ENCODE data around the gene MBD3. TPM values are rescaled to one million over a fixed set of nuclear protein-coding genes. Genes with fewer than 3 reads are reported as not detected.

Gene MBD3
- total and polyA plus RNA-seq, 3 donors from 2014 or later: 78.3 to 153 (median 146) TPM

DNA sequence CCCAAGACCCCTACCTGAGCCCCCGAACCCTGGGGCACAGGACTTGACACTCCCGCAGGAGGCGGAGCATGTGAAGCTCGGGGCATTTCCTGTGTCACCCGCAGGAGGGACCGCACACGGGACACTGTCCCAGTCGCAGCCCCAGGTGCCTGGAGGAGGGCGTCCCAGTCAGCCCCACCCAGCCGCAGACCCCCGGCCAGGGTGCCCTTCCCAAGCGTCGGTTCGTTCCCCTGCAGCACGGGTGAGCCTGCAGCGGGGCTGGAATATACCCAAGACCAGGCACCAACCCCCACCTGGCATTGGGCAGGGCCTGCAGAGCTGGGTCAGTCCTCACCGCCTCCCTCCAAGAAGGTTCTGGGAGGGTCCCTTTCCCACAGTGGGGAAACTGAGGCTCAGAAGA lies 38.1 kb upstream of the MBD3 start:
- intact Hi-C loops (cut with DNase I; ENCODE audit: low total_unique reads): no loop called here
- 96 to 98% methylated on average over 11 to 13 of the region's 17 CpGs for WGBS, 2 donors
- Histone ChIP-seq H3K36me3 (ENCODE audit: low read depth, missing control alignments) (no peaks in the 10 kb centered on the region), H3K4me1 (no peaks in the 10 kb centered on the region), H3K27me3 (no peaks in the 10 kb centered on the region), H3K9me3 (no peaks in the 10 kb centered on the region), H3K4me3 (no peak overlapping the region), H3K27ac (no peak overlapping the region)
- DNase-seq: no peak
- no peak for TF ChIP-seq POLR2A (IDR thresholded peaks at IDR 0.05)
- TF ChIP-seq, protein P1, sequence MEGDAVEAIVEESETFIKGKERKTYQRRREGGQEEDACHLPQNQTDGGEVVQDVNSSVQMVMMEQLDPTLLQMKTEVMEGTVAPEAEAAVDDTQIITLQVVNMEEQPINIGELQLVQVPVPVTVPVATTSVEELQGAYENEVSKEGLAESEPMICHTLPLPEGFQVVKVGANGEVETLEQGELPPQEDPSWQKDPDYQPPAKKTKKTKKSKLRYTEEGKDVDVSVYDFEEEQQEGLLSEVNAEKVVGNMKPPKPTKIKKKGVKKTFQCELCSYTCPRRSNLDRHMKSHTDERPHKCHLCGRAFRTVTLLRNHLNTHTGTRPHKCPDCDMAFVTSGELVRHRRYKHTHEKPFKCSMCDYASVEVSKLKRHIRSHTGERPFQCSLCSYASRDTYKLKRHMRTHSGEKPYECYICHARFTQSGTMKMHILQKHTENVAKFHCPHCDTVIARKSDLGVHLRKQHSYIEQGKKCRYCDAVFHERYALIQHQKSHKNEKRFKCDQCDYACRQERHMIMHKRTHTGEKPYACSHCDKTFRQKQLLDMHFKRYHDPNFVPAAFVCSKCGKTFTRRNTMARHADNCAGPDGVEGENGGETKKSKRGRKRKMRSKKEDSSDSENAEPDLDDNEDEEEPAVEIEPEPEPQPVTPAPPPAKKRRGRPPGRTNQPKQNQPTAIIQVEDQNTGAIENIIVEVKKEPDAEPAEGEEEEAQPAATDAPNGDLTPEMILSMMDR (IDR thresholded peaks at IDR 0.05): no peak

- no peak for TF ChIP-seq POLR2A (IDR thresholded peaks at IDR 0.05)
- TF ChIP-seq, protein P1 (IDR thresholded peaks at IDR 0.05): no peak
- no peak for DNase-seq
- Histone ChIP-seq H3K27ac (no peak overlapping the region), H3K36me3 (ENCODE audit: low read depth, missing control alignments) (no peaks in the 10 kb centered on the region), H3K4me1 (no peaks in the 10 kb centered on the region), H3K27me3 (no peaks in the 10 kb centered on the region), H3K9me3 (no peaks in the 10 kb centered on the region), H3K4me3 (no peak overlapping the region)
- intact Hi-C loops (cut with DNase I; ENCODE audit: low total_unique reads): no loop called here
- 93 to 100% methylated on average over 4 to 20 of the region's 20 CpGs for WGBS, 2 donors
These were observed 37.3 kb upstream of the MBD3 start for GRCh38 chr19:1630012-1630411.

DNA sequence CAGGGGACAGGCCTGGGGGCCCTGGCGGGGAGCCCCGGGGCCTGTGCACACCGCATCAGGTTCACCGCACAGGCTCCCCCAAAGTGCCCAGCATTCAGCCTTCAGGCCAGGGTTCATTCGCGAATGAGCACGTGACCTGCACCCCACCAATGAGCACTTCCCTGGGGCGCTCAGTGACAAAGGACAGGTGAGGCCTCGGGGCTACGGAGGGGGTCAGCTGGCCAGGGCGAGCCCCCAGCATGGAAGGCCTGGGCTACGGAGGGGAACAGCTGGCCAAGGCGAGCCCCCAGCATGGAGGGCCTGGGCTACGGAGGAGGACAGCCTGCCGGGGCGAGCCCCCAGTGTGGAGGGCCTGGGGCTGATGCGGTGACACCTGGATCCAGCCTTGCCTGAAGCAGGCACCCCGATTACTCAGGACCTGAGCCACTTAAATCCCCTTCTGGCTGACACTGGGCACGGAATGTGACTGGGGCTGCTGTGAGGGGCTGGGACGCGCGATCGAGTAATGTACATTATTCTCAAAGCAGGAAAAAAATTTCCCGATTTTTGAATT lies 36.7 kb upstream of the MBD3 start:
- 92 to 95% methylated on average over 13 to 23 of the region's 24 CpGs for WGBS, 2 donors
- Histone ChIP-seq H3K4me1 (no peaks in the 10 kb centered on the region), H3K9me3 (no peaks in the 10 kb centered on the region), H3K27me3 (no peaks in the 10 kb centered on the region), H3K36me3 (ENCODE audit: low read depth, missing control alignments) (no peaks in the 10 kb centered on the region), H3K27ac (no peak overlapping the region), H3K4me3 (no peak overlapping the region)
- intact Hi-C loops (cut with DNase I; ENCODE audit: low total_unique reads): no loop called here
- no peak for DNase-seq
- TF ChIP-seq, protein P1 (IDR thresholded peaks at IDR 0.05): no peak
- TF ChIP-seq POLR2A (IDR thresholded peaks at IDR 0.05): no peak

- intact Hi-C loops (cut with DNase I; ENCODE audit: low total_unique reads): no loop called here
- TF ChIP-seq, protein P1 (IDR thresholded peaks at IDR 0.05): no peak
- TF ChIP-seq POLR2A (IDR thresholded peaks at IDR 0.05): no peak
These were observed 34.5 kb upstream of the MBD3 start for GRCh38 chr19:1627194-1627593.

DNA sequence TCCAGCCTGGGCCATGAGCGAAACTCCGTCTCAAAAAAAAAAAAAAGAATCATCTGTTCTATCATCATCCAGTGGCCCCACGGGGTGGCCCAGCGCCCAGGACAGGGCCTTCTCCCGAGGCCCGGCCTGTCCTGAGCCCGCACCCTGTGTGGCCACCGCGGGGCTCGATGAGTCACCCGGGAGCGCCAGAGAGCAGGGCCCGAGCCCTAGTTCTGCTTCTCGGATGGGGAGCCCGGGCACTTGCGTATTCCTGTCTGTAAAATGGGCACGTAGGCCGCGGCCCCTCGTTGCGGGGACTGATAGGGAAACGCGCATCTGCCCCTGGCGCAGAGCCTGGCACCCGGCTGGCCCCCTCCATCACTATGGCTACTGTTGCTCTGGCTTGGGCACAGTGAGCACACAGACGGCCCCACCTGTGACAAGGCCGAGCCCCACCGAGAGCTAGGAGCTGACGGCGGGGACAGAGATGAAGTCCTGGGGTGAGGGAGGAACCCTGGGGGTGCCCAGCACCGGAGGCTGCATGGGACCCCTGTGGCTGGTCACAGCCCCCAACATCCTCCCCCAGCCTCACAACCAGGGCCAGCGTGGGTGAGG lies 33.8 kb upstream of the MBD3 start:
- Histone ChIP-seq H3K9me3 (no peaks in the 10 kb centered on the region), H3K27ac (no peak overlapping the region), H3K4me3 (no peak overlapping the region), H3K27me3 (no peaks in the 10 kb centered on the region), H3K36me3 (ENCODE audit: low read depth, missing control alignments) (no peaks in the 10 kb centered on the region), H3K4me1 (no peaks in the 10 kb centered on the region)
- WGBS, 2 donors: 89 to 92% methylated on average over 12 to 32 of the region's 32 CpGs
- intact Hi-C loops (cut with DNase I; ENCODE audit: low total_unique reads): no loop called here
- TF ChIP-seq, protein P1 (IDR thresholded peaks at IDR 0.05): no peak
- no peak for TF ChIP-seq POLR2A (IDR thresholded peaks at IDR 0.05)
- no peak for DNase-seq

More at GRCh38 chr19:1627194-1627593, 34.5 kb upstream of the MBD3 start:
- H3K36me3 ChIP-seq (ENCODE audit: low read depth, missing control alignments): no peaks in the 10 kb centered on the region
- no peaks in the 10 kb centered on the region for H3K9me3 ChIP-seq
- H3K27me3 ChIP-seq: no peaks in the 10 kb centered on the region
- no peak overlapping the region for H3K27ac ChIP-seq
- H3K4me3 ChIP-seq: no peak overlapping the region
- H3K4me1 ChIP-seq: no peaks in the 10 kb centered on the region
- WGBS, 2 donors: 91 to 95% methylated on average over 12 to 17 of the region's 17 CpGs
- DNase-seq: no peak
